22Rv1 (cell line): Measurements from ENCODE around the gene RLF.

Experiments used
- CTCF ChIP-seq: fragments of 450-650 bp; IDR thresholded peaks from 2 replicates; pipeline ENCODE4 v1.5.1; 2017; ENCODE audit warnings: mild to moderate bottlenecking
- ZFX ChIP-seq: fragments of 450-650 bp; IDR thresholded peaks from 2 replicates; pipeline ENCODE4 v1.6.1; 2017; ENCODE audit warnings: antibody characterized with exemption, borderline replicate concordance

DNA sequence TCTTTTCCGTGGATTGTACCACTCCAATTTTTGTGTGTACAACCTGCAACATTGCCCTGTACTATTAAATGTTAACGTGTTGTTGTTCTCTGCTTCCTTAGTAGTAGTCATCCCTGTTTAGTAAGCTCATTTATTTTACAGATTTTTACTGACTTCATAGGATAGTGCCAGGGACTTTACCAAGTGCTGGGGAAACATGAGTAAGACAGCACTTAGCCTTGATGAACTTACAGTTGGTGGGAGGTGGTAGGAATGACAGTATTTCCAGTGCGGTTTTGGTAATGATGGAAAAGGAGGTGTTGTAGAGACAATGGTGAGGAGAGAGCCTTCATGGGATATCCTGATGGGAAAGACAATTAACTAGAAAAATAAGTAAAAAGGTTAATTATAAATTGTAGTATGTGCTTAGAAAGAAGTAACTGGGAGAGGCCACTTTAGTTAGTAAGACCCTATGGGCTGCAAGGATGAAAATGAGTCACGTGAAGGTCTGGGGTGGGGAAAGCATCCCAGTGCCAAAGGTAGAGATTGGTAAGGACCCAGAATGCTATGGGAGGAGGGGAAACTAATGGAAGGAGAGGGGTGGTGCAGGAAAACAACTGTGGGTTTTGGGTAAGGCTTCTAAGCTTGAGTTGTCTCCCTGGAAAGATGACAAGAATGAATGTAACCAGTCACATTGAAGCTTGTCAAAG, 1.7 kb downstream of the RLF start:
- TF ChIP-seq CTCF (no peak), ZFX (no peak)
